H1 (cell line): ENCODE measurements around the gene NRXN3. TPM values are rescaled to one million over a fixed set of nuclear protein-coding genes. Genes with fewer than 3 reads are reported as not detected.

Source experiments
- BACH1 ChIP-seq: IDR thresholded peaks from 2 replicates; pipeline ENCODE4 v1.6.1; 2012; ENCODE audit warnings: low read length, improper control_type of control experiment
- JUN ChIP-seq: IDR thresholded peaks from 2 replicates; pipeline ENCODE4 v1.6.1; 2011; ENCODE audit warnings: low read depth, mild to moderate bottlenecking, improper control_type of control experiment, low read length
- RFX5 ChIP-seq: IDR thresholded peaks from 2 replicates; pipeline ENCODE4 v1.6.1; 2011; ENCODE audit warnings: low read depth, low read length, improper control_type of control experiment, borderline replicate concordance
- ZNF274 ChIP-seq: IDR thresholded peaks from 2 replicates; pipeline ENCODE4 v1.7.0; 2012; ENCODE audit warnings: low read length, borderline replicate concordance; ENCODE audit errors: extremely low read depth
- polyA plus RNA-seq, 7 experiments: library from polyadenylated mRNA; depleted of rRNA in 3 of 7; stranded (reverse) in 5 of 7; unstranded in 2 of 7; fragments of >200 nt in 5 of 7; fragments of 200-250 nt in 2 of 7; gene quantifications; 1 replicate in 5 of 7; 2 replicates in 1 of 7; 4 replicates in 1 of 7; pipeline versions ENCODE4 v1.2.1 to v1.2.3, GENCODE V29; 2011 to 2013; ENCODE audit warnings: missing spikeins in 2 of 7, mixed read lengths in 2 of 7
- total RNA-seq: library from RNA; stranded (reverse); fragmentation: NEBNext Ultra II Directional; extraction: Animal tissue kit (Norgen Biotek cat#: 25700); gene quantifications from 2 replicates; pipeline ENCODE4 v1.2.1, GENCODE V29; 2021

The NRXN3 gene
- total and polyA plus RNA-seq, 2 of the 8 experiments (the other 6 are each of a cell fraction or from before 2014, with no cell fraction given), result 2.6 to 4.1 TPM

GRCh38 chr14:78897443-78897842, 727.3 kb downstream of the NRXN3 start (continued):
- TF ChIP-seq ZNF274, result no peak
- no peak for TF ChIP-seq BACH1
- TF ChIP-seq RFX5, result no peak
- no peak for TF ChIP-seq JUN
